ENCODE measurements around the gene YIF1A.

Gene YIF1A

GRCh38 chr11:66293352-66293751, 4.4 kb upstream of the YIF1A start:
- H3K4me3 ChIP-seq (ENCODE audit: control insufficient read depth, low read depth, low read length), result no peak overlapping the region
- DNase-seq (ENCODE audit: low read depth), result no peak
- no peak for TF ChIP-seq CTCF (conservative IDR thresholded peaks at IDR 0.05; ENCODE audit: control insufficient read depth, insufficient read depth, low read depth, low read length)

- no peak overlapping the region for H3K4me3 ChIP-seq (ENCODE audit: control insufficient read depth, low read depth, low read length)
Observed at GRCh38 chr11:66292543-66293332, 3.8 kb upstream of the YIF1A start.

GRCh38 chr11:66291706-66292542, 3.0 kb upstream of the YIF1A start, which contains the start of gene TMEM151A:
Gene TMEM151A (plus strand): TSS chr11:66291894. CDS start chr11:66292014, 120 bp downstream.
- no peak for TF ChIP-seq CTCF (conservative IDR thresholded peaks at IDR 0.05; ENCODE audit: control insufficient read depth, insufficient read depth, low read depth, low read length)

More at GRCh38 chr11:66292543-66293332, 3.8 kb upstream of the YIF1A start:
- TF ChIP-seq CTCF (conservative IDR thresholded peaks at IDR 0.05; ENCODE audit: control insufficient read depth, insufficient read depth, low read depth, low read length), result no peak
- no peak for DNase-seq (ENCODE audit: low read depth)

GRCh38 chr11:66291303-66291705, 2.4 kb upstream of the YIF1A start:
- TF ChIP-seq CTCF (conservative IDR thresholded peaks at IDR 0.05; ENCODE audit: control insufficient read depth, insufficient read depth, low read depth, low read length), result no peak
- no peak for DNase-seq (ENCODE audit: low read depth)
- no peak overlapping the region for H3K4me3 ChIP-seq (ENCODE audit: control insufficient read depth, low read depth, low read length)

More at GRCh38 chr11:66291706-66292542, 3.0 kb upstream of the YIF1A start, which contains the start of gene TMEM151A:
- no peak for DNase-seq (ENCODE audit: low read depth)
- no peak within 1 kb of the TSS for H3K4me3 ChIP-seq (ENCODE audit: control insufficient read depth, low read depth, low read length)

GRCh38 chr11:66290330-66290621, 1.3 kb upstream of the YIF1A start:
- no peak for DNase-seq (ENCODE audit: low read depth)
- H3K4me3 ChIP-seq (ENCODE audit: control insufficient read depth, low read depth, low read length), result no peak overlapping the region
- TF ChIP-seq CTCF (conservative IDR thresholded peaks at IDR 0.05; ENCODE audit: control insufficient read depth, insufficient read depth, low read depth, low read length), result no peak

DNA sequence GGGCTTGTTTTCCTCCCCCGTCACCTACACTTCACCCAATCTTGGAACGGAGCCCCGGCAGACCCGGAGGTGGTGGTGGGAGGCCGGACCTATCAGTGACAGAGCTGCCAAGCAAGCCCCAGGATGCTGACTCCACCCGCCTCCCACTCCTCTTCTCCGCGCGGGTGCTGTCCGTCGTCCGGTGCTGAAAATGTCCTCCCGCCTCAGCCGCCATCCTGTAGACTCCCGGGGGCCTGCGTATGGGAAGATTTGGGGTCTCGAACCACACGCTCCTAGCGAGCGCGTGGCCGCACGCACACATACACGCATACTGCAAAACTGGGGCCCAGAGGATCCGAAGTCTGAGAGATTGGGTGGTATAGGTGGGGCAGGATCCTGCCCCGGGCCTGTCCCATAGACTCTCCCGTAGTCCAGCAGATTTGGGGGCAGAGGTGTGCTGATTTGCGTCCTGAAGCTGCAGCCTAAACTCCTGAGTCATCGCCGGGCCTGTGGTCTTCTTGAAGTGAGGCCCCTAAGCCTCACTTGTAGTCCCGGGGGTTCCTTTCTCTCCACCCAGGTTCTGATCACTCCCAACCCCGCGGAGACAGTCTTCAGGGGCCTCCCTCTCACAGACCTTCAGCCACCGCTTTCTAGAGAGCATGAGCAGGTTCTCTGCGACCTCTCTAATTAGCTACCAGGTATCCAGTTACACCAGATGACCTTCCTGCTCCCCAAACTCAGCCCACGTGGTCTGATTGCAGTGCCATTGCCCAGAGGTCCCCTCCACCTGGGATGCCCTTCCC, 796 bp upstream of the YIF1A start:
- TF ChIP-seq CTCF (conservative IDR thresholded peaks at IDR 0.05; ENCODE audit: control insufficient read depth, insufficient read depth, low read depth, low read length), result no peak
- DNase-seq (ENCODE audit: low read depth), result no peak
- H3K4me3 ChIP-seq (ENCODE audit: control insufficient read depth, low read depth, low read length), result peak overlapping the region; percentile 64
